ENCODE results near the gene ANKRD11.
"Not testable (repeated sequence)": the region's sequence is repeated elsewhere in the genome, so short reads cannot be mapped to it uniquely, and the experiment has no call there.

ANKRD11 gene

DNA sequence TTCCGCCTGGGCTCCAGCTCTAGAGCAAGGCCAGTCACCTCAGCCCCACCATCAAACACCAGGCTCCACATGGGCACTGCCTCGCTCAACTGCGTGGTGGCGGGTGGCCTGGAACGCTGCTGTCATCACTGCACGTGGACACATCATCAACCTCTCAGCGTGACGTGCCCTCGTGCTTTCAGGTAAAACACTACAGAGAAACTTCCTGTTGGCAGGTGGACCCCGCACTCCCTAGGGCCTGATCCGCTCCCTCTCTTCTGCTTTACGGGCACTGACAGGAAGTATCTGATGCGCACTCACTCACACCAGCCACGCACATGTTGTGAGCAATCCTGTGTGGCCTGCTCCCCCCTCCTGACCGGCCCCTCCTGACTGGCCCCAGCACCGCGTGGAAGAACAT is 87.4 kb downstream of the ANKRD11 start:
- no peak for DNase-seq (ENCODE audit: low spot score)

DNA sequence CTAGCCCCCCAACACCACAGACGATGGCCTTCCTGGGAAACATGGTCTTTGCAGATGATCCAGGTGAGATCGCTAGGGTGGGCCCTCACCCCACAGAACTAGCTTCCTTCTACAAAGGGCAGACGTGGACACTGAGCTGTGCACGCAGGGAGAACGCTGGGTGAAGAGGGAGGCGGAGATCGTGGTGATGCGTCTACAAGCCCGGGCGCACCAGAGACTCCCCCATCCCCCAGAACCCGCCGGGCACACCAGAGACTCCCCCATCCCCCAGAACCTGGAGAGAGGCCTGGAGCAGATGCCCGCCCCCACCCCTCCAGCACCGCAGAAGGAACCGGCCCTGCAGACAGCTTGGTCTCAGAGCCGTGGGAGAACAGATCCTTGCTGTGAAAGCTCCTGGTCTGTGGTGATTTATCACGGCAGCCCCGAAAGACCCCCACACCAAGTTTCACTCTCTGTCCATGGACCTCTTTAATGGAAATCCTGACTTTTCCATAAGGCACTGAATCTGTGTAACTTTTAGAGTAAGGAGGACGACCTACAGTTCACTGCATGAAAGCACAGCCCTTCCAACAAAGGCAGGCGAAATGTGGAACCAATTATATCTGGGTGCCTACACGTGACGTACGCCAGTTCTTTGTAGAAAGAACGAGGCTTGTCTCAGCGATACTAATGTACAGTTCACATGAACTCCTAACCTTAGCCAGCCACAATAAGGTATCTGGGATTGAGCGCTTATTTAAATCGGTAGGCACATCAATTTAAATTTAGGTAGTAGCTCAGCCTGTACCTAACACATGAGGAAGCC is 88.5 kb downstream of the ANKRD11 start:
- no peak for DNase-seq (ENCODE audit: low spot score)

DNA sequence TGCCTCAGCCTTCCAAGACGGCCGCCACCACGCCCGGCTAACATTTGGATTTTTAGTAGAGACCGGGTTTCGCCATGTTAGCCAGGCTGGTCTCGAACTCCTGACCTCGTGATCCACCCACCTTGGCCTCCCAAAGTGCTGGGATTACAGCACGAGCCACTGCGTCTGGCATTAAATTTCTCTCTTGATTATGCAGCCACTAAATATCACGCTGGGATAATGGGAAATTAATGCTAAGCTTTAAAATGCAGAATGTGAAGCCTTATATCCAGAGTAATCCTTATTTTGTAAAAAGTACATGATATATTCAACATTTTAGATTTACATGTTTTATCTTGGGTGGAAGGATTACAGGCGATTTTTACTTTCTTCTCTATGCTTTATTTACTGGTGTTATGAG is 89.2 kb downstream of the ANKRD11 start:
- DNase-seq (ENCODE audit: low spot score): no peak

DNA sequence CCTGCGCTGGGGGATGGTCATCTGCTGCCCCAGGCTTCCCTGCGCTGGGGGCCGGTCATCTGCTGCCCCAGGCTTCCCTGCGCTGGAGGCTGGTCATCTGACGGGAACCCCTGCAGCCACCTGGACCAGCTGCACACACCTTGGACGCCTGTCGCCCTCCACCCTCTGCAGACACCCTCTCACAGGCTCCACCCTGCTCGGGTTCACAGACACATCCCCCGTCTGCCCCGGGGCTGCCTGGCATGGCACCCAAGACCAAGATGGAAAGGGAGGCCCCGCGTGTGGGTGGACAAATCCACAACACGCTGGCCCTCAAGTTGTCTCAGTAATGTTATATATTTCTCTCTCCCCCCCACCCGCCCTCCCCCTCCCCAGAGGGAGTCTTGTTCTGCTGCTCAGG is 89.6 kb downstream of the ANKRD11 start:
- no peak for DNase-seq (ENCODE audit: low spot score)

DNA sequence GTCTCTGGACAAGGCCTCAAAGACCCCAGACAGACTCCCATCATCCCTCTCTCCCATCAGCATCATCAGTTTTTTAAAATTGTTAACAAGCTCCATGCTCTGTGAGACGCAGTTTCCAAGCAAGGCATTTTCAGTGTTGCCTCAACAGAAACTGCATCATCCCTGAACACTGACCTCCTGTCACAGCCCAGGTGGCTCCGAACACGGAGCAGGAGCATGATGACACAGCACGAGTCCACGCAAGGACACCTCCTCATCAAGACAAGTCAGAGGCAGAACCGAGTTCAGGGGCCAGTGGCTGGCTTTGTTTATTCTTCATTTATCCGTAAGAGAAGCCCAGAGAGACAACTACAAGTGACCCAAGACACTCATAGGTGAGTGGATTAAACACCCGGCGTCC is 91.4 kb downstream of the ANKRD11 start:
- DNase-seq (ENCODE audit: low spot score): no peak

DNA sequence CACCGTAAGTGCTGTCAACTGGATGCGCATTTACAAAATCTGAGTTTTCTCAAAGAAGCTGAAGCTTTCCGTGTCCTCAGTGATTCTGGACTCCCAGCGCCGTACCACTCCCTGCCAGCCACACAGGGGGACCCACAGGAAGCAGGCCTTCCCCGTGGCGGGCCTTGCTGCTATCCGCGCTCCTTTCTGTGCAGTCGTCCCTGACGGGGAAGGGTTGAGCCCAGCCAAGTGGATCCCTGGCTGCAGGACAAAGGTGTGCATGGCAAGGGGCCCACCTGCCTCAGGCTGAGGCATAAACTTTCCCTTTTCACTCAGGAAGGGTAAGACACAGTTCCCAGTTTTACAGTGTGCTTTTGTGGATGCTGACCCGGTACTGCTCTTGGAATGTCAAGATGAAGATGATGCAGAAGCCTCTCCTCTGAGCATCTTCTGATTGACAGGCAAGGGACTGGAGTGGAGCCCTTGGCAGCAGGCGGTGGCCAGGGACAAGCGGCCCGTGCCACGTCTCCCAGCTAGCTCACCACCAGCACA is 93.0 kb downstream of the ANKRD11 start:
- no peak for DNase-seq (ENCODE audit: low spot score)

DNA sequence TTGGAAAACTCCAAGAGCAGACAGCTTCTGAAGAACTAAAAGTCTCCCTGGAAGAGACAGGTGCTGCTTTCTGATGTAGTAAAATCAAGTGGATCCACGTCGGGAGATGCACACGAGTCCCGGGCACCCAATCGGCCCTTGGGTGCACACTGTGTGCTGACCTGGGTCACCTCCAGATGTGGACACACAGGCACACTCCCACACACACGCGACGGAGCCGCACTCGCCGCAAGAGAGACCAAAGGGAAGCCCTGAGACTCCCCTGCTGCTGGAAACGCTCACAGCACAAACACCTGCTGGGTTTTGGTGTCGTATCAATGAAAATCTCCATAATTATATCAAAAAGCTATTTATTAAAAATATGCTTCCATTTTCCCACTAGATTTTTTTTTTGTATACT is 94.2 kb downstream of the ANKRD11 start:
- no peak for DNase-seq (ENCODE audit: low spot score)

DNA sequence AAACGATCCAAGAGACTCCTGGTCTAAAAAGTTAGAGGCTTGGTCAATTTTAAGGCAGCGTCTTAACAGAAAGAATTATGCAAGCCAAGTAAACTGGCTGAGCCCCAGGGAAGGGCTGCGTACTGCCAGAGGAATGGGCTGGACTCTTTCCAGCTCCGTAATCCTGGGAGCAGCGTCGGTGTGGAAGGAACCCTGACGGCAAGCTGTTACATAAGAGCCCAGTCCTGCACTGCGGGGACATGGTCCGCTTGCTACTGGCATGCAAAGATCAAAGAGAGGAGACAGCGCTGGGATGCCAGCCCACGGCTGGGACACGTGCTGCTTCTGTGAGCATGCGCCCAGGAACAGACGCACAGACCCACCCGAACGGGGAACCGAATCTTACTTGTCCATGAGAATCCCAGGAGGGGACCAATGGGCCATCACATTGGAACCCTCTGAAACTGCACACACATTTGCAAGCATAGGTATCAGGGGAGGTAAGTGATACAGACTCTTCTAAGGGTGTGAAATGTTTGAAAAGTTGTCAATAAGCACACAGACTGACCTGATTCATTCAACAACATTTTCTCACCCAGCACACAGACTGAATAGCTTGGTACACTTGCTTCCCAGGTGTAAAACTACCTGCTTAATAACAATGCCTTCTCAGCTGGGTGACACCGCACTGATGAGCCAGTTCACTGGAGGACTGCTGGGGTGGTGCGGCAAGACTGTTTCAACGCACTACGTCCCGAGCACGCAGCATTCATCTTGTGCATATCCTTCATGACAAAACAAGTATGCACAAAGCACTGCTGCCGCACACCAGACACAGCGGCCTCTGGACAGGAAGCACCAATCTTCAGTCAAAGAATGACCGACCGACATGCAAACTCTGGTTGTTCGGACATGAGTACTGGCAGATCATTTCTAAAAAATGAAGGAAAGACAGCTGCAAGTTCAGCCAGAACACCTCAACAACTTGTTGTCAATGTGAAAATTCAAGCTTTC is 94.9 kb downstream of the ANKRD11 start:
- DNase-seq (ENCODE audit: low spot score): peak; percentile 99

DNA sequence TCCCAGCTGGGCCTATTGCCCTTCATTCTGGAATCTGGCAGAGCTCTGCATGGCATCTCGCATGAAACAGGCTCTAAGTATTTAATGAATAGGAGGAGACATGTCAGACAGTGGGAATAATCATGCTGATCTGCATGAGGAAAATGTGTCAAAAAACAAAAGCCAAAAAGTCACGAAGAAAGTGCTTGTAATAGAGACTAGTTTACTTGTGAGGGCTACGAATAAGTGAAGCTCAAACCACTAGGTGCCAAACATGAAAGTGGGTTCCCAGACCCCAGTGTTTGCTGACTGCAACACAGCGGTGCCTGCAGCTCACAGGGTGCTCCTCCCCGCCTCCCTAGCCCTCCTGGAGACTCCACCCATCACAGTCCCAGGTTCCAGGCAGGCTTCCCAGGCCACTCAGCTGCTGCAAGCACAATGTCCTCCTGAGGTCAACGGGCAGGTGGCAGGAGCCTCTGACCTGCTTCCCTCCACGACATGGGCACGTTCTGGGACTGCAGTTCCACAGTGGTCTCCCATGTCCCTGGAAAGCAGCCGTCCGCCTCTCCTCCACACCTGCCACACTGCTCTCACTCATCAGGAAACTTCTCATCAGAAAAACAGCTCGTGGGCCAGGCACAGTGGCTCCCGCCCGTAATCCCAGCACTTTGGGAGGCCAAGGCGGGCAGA is 96.5 kb downstream of the ANKRD11 start:
- no peak for DNase-seq (ENCODE audit: low spot score)

DNA sequence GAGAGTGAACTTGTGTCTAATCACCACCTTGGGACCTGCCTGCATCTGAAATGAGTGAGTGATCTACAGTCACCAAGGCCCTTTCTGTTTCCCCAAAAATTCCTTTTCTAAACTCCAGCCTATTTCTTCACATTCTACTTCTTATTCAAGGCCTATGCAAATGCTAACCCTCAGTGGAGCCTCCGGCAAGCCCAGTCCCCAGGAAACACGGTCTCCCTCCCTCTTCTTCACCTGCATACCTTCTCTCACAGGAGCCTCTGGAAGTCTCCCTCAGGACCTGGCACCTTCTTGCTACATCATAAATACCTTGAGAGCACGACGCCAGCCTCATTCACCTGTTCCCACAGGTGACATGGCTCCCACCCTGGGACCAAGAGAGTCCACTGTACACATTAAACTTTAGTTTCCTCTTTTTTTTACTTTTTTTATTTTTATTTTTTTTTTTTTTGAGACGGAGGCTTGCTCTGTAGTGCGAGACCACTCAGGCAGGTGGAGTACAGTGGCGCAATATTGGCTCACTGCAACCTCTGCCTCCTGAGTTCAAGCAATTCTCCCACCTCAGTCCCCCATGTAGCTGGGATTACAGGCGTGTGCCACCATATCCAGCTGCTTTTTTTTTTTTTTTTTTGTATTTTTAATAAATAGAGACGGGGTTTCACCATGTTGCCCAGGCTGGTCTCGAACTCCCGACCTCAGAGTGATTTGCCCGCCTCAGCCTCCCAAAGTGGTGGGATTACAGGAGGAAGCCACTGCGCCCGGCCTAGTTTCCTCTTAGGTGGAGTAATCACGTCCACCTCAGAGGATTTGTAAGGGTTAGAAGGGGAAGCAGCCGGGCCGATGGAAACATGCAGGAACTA is 97.3 kb downstream of the ANKRD11 start:
- no peak for DNase-seq (ENCODE audit: low spot score)

DNA sequence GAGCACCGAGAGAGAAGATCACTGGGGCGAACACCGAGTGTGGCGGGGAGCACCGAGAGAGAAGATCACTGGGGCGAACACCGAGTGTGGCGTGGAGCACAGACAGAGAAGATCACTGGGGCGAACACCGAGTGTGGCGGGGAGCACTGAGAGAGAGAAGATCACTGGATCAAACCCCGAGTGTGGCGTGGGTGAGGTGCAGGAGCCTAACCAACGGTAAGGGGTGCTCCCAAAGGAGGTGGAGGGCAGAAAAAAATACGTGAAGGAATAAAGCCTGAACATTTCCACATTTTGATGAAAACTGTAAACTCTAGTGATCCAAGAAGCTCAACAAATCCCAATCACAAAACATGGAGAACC is 100.2 kb downstream of the ANKRD11 start:
- DNase-seq (ENCODE audit: low spot score): not testable (repeated sequence)

DNA sequence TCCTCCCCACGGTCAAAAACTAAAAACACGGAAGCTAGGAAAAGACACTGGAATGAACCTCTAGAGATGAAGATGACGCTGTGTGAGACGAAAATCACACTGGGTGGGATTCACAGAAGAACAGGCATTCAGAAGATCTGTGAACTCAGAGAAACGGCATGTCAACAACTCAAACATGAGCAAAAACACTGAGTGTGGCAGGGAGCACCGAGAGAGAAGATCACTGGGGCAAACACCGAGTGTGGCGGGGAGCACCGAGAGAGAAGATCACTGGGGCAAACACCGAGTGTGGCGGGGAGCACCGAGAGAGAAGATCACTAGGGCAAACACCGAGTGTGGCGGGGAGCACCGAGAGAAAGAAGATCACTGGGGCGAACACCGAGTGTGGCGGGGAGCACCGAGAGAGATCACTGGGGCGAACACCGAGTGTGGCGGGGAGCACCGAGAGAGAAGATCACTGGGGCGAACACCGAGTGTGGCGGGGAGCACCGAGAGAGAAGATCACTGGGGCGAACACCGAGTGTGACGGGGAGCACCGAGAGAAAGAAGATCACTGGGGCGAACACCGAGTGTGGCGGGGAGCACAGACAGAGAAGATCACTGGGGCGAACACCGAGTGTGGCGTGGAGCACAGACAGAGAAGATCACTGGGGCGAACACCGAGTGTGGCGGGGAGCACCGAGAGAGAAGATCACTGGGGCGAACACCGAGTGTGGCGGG is 100.7 kb downstream of the ANKRD11 start:
- not testable (repeated sequence) for DNase-seq (ENCODE audit: low spot score)

DNA sequence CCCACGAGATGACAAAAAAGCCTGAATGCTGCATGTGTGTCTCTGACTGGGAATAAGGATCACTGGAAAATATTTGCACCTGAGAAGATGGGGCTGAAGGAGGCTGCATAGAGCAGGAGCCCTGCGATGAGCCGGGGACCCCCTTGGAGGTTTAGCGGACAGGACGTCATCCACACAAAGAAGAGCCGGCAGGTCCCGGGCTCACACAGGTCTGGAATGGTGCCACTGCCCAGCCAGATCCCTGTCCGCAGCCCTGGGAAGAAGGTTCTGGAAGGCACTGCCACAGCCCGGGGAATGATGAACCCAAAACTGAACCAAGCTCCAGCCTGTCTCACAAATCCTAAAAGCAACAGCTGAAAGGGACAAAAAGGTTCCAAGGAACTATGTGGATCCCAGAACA is 101.8 kb downstream of the ANKRD11 start:
- no peak for DNase-seq (ENCODE audit: low spot score)

DNA sequence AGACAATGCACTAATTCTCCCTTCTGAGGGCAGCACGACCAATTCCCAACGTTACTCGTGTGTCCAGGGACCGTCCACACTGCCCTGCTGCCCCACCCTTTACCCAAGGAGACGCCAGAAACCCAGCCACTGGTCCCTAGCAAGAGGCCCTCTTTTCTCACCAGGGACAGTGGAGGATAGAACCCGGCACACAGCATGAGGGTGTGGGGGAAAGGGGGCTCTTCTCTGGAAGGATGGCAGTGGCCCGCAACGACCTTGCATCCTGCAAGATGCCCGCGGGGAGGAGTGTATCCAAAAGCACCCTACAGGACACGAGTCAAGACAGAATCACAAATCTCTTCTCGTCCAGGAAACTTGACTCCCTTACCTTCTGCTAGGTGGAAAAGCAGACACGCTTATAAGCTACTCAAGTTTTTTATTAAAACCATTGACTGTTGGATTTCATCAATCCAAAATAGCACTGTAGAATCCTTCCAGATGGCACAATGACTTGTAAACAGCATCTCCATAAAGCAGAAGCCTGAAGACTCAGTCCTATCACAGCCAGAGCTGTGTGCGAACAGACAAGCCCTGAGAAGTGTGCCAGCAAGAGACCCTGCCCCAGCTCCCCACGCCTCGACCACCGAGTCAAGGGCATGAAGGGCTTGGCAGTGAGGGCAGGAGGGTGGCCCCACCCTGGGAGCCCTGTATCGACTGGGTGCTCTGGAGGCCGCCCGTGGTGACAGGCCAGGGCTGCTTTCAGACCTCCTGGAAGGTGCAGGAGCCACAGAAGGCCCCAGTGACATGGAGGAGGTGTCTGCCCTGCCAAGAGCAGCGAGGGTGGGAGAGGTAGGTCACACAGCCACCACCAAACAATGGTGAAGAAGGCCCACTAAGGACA is 103.8 kb downstream of the ANKRD11 start:
- DNase-seq (ENCODE audit: low spot score): no peak

DNA sequence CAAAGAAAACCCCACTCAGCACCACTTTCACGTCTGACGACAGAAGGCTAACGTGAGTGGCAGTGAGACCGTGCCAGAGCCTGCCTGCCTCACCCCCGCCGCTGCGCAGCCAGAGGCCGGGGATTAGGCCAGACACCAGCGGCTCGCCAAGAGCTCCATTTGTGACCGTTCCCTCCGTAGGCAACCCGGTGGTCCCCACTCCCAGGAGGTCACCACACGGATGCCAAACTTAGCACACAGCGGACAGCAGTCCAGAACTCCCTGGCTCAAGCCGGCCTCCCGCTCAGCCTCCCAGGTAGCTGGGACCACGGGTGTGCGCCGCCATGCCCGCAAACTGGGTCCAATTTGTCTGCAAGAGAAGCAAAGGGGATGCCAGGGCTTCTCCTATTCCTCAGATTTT is 104.6 kb downstream of the ANKRD11 start:
- DNase-seq (ENCODE audit: low spot score): no peak

DNA sequence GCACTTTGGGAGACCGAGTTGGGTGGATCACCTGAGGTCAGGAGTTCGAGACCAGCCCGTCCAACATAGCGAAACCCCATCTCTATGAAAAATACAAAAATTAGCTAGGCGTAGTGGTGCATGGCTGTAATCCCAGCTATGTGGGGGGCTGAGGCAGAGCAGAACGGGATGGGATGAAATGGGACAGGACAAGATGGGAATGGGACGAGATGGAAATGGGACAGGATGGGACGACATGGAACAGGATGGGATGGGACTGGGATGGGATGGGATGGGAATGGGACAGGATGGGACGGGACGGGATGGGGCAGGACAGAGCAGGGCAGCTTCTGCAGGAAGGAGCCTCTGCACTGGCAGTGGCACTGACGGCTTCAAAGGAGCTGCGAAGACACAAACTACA is 106.1 kb downstream of the ANKRD11 start:
- DNase-seq (ENCODE audit: low spot score): no peak

DNA sequence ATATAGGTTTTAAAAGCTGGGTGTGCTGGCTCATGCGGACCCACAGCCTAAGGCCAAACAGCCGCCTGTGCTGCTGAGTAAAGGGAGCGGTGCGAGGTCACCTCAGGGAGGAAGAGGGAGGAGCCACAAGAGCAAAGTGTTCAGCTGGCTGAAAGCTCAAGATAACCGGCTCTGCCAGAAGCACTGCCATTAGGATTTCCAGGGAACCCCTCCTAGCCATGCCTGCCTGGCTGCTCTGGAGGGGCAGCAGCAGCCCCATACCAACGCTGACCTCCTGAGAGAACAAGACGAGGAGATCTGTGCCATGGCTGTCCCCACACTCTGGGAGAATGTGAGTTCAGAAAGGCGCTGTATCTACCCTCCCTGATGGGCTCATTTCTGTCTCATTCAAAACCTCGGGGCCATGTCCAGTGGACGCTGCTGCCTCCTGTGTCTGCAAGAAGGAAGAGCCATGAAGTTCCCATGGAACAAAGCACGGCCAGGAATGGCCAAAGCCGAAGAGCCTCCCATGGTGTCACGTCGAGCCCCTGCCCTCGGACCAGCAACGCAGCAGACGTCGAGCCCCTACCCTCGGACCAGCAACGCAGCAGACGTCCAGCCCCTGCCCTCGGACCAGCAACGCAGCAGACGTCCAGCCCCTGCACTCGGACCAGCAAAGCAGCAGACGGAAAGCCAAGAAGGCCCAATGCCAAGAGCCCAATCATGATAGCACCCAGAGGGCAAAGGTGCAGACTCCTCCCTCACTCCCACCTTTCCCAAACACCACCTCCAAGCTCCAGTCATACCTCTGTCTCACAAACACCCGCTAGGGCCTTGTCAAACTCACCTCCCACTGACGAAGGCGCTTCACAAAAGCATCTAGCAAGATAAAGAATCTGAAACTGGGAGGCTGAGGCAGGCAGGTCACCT is 107.0 kb downstream of the ANKRD11 start:
- DNase-seq (ENCODE audit: low spot score): no peak

DNA sequence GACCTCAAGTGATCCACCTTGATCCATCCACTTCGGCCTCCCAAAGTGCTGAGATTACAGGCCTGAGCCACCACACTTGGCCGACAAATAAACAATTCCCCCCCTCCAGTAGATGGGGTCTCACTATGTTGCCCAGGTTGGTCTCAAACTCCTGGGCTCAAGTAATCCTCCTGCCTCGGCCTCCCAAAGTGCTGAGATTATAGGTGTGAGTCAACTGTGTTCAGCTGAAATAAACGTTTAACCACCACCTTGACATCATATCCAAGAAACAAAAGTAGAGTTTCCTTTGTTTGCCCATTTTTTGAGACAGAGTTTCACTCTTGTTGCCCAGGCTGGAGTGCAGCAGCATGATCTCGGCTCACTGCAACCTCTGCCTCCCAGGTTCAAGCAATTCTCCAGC is 107.8 kb downstream of the ANKRD11 start:
- not testable (repeated sequence) for DNase-seq (ENCODE audit: low spot score)

DNA sequence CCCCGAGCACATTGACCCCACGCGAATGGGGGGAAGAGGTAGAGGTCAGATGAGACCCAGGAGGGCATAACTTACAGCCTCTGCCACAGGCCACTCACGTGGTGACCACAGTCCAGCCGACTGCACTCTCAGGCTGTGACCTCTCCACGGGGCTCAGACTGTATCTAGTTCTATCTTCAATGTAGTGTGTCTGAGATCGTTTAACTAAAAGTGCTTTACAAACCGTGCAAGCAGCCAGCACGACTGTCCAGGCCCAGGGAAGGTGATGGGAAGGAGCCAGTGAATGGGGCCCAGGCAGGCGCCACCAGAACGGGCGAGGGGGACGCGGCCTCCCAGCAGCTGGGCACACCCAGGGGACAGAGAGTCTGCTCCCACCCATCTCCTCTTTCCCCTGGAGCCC is 108.6 kb downstream of the ANKRD11 start:
- DNase-seq (ENCODE audit: low spot score): no peak
